GM18861 (cell line): ENCODE data around the gene PXT1.
"Not testable (repeated sequence)": the region's sequence is repeated elsewhere in the genome, so short reads cannot be mapped to it uniquely, and the experiment has no call there.

ENCODE experiments used
- ATAC-seq: cut with Tn5 transposase; IDR thresholded peaks from one replicate; pipeline ENCODE4 v1.9.1; 2021; ENCODE audit not compliant: unreplicated experiment

Gene PXT1

GRCh38 chr6:36442671-36443470 is at the start of gene PXT1, which contains the start of gene KCTD20:
Gene PXT1 (minus strand): TSS chr6:36442854. CDS start chr6:36426082, 16,772 bp downstream.
Gene KCTD20 (plus strand): TSS chr6:36443000. CDS start chr6:36470098, 27,098 bp downstream.
- ATAC-seq, result peak; percentile 65

- ATAC-seq, result no peak
Measured at GRCh38 chr6:36492092-36492491, 49.4 kb upstream of the PXT1 start.

- no peak for ATAC-seq
Measured at GRCh38 chr6:36491378-36491965, 48.8 kb upstream of the PXT1 start.

- ATAC-seq, result no peak
Measured at GRCh38 chr6:36489426-36489825, 46.8 kb upstream of the PXT1 start.

GRCh38 chr6:36488221-36488620 is 45.6 kb upstream of the PXT1 start:
- no peak for ATAC-seq

- ATAC-seq, result no peak
Measured at GRCh38 chr6:36487698-36488097, 45.0 kb upstream of the PXT1 start.

- no peak for ATAC-seq
Measured at GRCh38 chr6:36484736-36485135, 42.1 kb upstream of the PXT1 start.

GRCh38 chr6:36483326-36483725 is 40.7 kb upstream of the PXT1 start:
- ATAC-seq, result not testable (repeated sequence)

- no peak for ATAC-seq
Measured at GRCh38 chr6:36479256-36479655, 36.6 kb upstream of the PXT1 start.

GRCh38 chr6:36478051-36478526 is 35.4 kb upstream of the PXT1 start:
- no peak for ATAC-seq

GRCh38 chr6:36469946-36470345 is 27.3 kb upstream of the PXT1 start:
- no peak for ATAC-seq

- ATAC-seq, result no peak
Measured at GRCh38 chr6:36469148-36469661, 26.6 kb upstream of the PXT1 start.

GRCh38 chr6:36467625-36468024 is 25.0 kb upstream of the PXT1 start:
- no peak for ATAC-seq

- ATAC-seq, result no peak
Measured at GRCh38 chr6:36464233-36464632, 21.6 kb upstream of the PXT1 start.

- ATAC-seq, result no peak
Measured at GRCh38 chr6:36463676-36464075, 21.0 kb upstream of the PXT1 start.

- no peak for ATAC-seq
Measured at GRCh38 chr6:36461646-36462045, 19.0 kb upstream of the PXT1 start.

- ATAC-seq, result no peak
Measured at GRCh38 chr6:36460916-36461315, 18.3 kb upstream of the PXT1 start.

- no peak for ATAC-seq
Measured at GRCh38 chr6:36459501-36459900, 16.8 kb upstream of the PXT1 start.

GRCh38 chr6:36455486-36456027 is 12.9 kb upstream of the PXT1 start:
- ATAC-seq, result no peak

GRCh38 chr6:36452897-36453296 is 10.2 kb upstream of the PXT1 start:
- not testable (repeated sequence) for ATAC-seq

GRCh38 chr6:36449173-36449572 is 6.5 kb upstream of the PXT1 start:
- not testable (repeated sequence) for ATAC-seq

GRCh38 chr6:36445621-36446020 is 3.0 kb upstream of the PXT1 start:
- no peak for ATAC-seq
